Panc1 (cell line): ENCODE data around the gene GPC6. TPM values are rescaled to one million over a fixed set of nuclear protein-coding genes. Genes with fewer than 3 reads are reported as not detected.

Source experiments
- ATAC-seq: fragments of 200-7000 bp; cut with Tn5 transposase; 2 replicates; pipeline ENCODE4 v1.9.1; 2020; ENCODE audit warnings: mild to moderate bottlenecking, moderate library complexity
- BruUV-seq: library from RNA; stranded (reverse); fragments of 400-500 nt; replicated peaks from 2 replicates; lab custom pipeline; 2021; lab: Mats Ljungman, UMichigan
- CTCF ChIA-PET: fragments of 300-600 bp; sonication (Branson Sonifier 250); formaldehyde crosslinking; loops from one replicate; lab custom pipeline; 2022; ENCODE audit warnings: antibody characterized with exemption; lab: Charles Lee
- POLR2A ChIA-PET: fragments of 300-600 bp; sonication (Branson Sonifier 250); formaldehyde crosslinking; loops from one replicate; lab custom pipeline; 2022; ENCODE audit warnings: antibody characterized with exemption; lab: Charles Lee
- DNase-seq: peaks from one replicate; pipeline ENCODE4 v3.0.0-alpha.2; 2010; ENCODE audit warnings: low read depth, low spot score
- H3K27ac ChIP-seq: 2 replicates; pipeline ENCODE4 v1.5.1; 2011; ENCODE audit warnings: mild to moderate bottlenecking, low read length, inconsistent platforms
- H3K27me3 ChIP-seq: fragments of 200-500 bp; sonication (Bioruptor generic); 2 replicates; pipeline ENCODE4 v1.6.0; 2014; ENCODE audit warnings: low read length, inconsistent platforms; ENCODE audit not compliant: control insufficient read depth, insufficient read depth
- H3K36me3 ChIP-seq: fragments of 200-500 bp; sonication (Bioruptor generic); 2 replicates; pipeline ENCODE4 v1.5.1; 2014; ENCODE audit warnings: inconsistent platforms, mild to moderate bottlenecking, low read length, moderate library complexity; ENCODE audit not compliant: control insufficient read depth, insufficient read depth
- H3K4me1 ChIP-seq: 2 replicates; pipeline ENCODE4 v1.5.1; 2011; ENCODE audit warnings: inconsistent platforms, mild to moderate bottlenecking, low read length, moderate library complexity; ENCODE audit not compliant: control insufficient read depth, insufficient read depth
- H3K4me3 ChIP-seq, 2 experiments: 2 replicates each; pipeline ENCODE4 v1.5.1; 2011 to 2012; ENCODE audit warnings: low read depth in 2 of 2, low read length in 2 of 2, mild to moderate bottlenecking in 2 of 2, inconsistent platforms in 1 of 2, moderate library complexity in 1 of 2
- H3K9me3 ChIP-seq: fragments of 200-500 bp; sonication (Bioruptor generic); 2 replicates; pipeline ENCODE4 v1.5.1; 2014; ENCODE audit warnings: low read depth, mild to moderate bottlenecking, inconsistent platforms, low read length, moderate library complexity; ENCODE audit not compliant: control insufficient read depth, insufficient read depth
- CTCF ChIP-seq: fragments of 450-650 bp; IDR thresholded peaks from 2 replicates; pipeline ENCODE4 v1.5.1; 2017; ENCODE audit warnings: mild to moderate bottlenecking
- POLR2AphosphoS5 ChIP-seq: IDR thresholded peaks from 2 replicates; pipeline ENCODE4 v1.6.1; 2012; ENCODE audit warnings: mild to moderate bottlenecking, low read depth, low read length, moderate library complexity
- REST ChIP-seq, 2 experiments: IDR thresholded peaks; 2 replicates each; pipeline ENCODE4 v1.6.1; 2011 to 2012; ENCODE audit warnings: low read depth in 2 of 2, control low read depth in 1 of 2, low read length in 1 of 2, mild to moderate bottlenecking in 1 of 2, moderate library complexity in 1 of 2; ENCODE audit not compliant: insufficient read depth in 1 of 2
- SIN3A ChIP-seq: IDR thresholded peaks from 2 replicates; pipeline ENCODE4 v1.6.1; 2012; ENCODE audit warnings: low read depth, mild to moderate bottlenecking, low read length, moderate library complexity, borderline replicate concordance; ENCODE audit not compliant: insufficient read depth
- TCF7L2 ChIP-seq: IDR thresholded peaks from 2 replicates; pipeline ENCODE4 v1.6.1; 2011; ENCODE audit warnings: mild to moderate bottlenecking, low read depth, low read length, inconsistent platforms
- in situ Hi-C: cut with HindIII; loops from 2 replicates; pipeline ENCODE4 v1.10.0; 2016; ENCODE audit warnings: low sequenced_read_pairs, low pct_unique_long_range_greater_than_20kb
- intact Hi-C: fragments of 100-400 bp; cut with micrococcal nuclease; formaldehyde crosslinking; loops from one replicate; pipeline ENCODE4 v1.10.0; 2022; ENCODE audit not compliant: unreplicated experiment
- total RNA-seq: library from RNA; stranded (reverse); gene quantifications from one replicate; pipeline ENCODE4 v1.2.1, GENCODE V29; 2021; ENCODE audit not compliant: unreplicated experiment

The GPC6 gene
- total RNA-seq, 1 experiment from 2014 or later, result 4.8 TPM

- TF ChIP-seq CTCF (no peak), REST (IDR thresholded peaks at IDR 0.05; ENCODE audit: insufficient read depth in 1 of 2, low read depth in 2 of 2, low read length in 1 of 2) (no peak)
- Histone ChIP-seq H3K4me1 (no peaks in the 10 kb centered on the region), H3K27ac (no peak overlapping the region), H3K36me3 (no peaks in the 10 kb centered on the region), H3K27me3 (no peaks in the 10 kb centered on the region), H3K9me3 (no peaks in the 10 kb centered on the region), H3K4me3 (no peak overlapping the region)
- intact Hi-C loops (no loop called here), in situ Hi-C loops (no loop called here)
- ChIA-PET CTCF (no interaction called here), POLR2A (no interaction called here)
- DNase-seq, result no peak
- no TSS peak for BruUV-seq
- no peak for ATAC-seq
These were observed 1025.4 kb downstream of the GPC6 start for GRCh38 chr13:94251831-94252608.

GRCh38 chr13:94254737-94255136 lies 1028.1 kb downstream of the GPC6 start:
- ATAC-seq (no peak), DNase-seq (no peak)
- BruUV-seq, result no TSS peak
- POLR2A ChIA-PET, result no interaction called here
- Histone ChIP-seq H3K9me3 (no peaks in the 10 kb centered on the region), H3K27ac (no peak overlapping the region), H3K27me3 (no peaks in the 10 kb centered on the region), H3K4me3 (no peak overlapping the region), H3K4me1 (no peaks in the 10 kb centered on the region), H3K36me3 (no peaks in the 10 kb centered on the region)
- in situ Hi-C loops, result no loop called here
- no peak for TF ChIP-seq SIN3A
- CTCF ChIA-PET, result no interaction called here
- intact Hi-C loops, result no loop called here

- no peak for DNase-seq
- Histone ChIP-seq H3K27me3 (no peaks in the 10 kb centered on the region), H3K9me3 (no peaks in the 10 kb centered on the region), H3K4me3 (no peak overlapping the region), H3K36me3 (no peaks in the 10 kb centered on the region), H3K27ac (no peak overlapping the region), H3K4me1 (no peaks in the 10 kb centered on the region)
- in situ Hi-C loops, result no loop called here
- no TSS peak for BruUV-seq
- POLR2A ChIA-PET, result no interaction called here
- CTCF ChIA-PET, result no interaction called here
- no peak for ATAC-seq
- TF ChIP-seq POLR2AphosphoS5, result no peak
- TF ChIP-seq TCF7L2, result no peak
- TF ChIP-seq SIN3A, result no peak
- no peak for TF ChIP-seq CTCF
- TF ChIP-seq REST (IDR thresholded peaks at IDR 0.05; ENCODE audit: insufficient read depth in 1 of 2, low read depth in 2 of 2, low read length in 1 of 2), result no peak
- intact Hi-C loops, result no loop called here
These were observed 1030.1 kb downstream of the GPC6 start for GRCh38 chr13:94256721-94257120.
